Body of pancreas (tissue), 4 donors: ENCODE data around the gene PPP1R9B. TPM values are rescaled to one million over a fixed set of nuclear protein-coding genes. Genes with fewer than 3 reads are reported as not detected.

Experiments
- ATAC-seq: fragments of 150-250 bp; one replicate; pipeline ENCODE4 v1.9.1; 2016
- DNase-seq, 4 donors: peaks; one replicate each; pipeline ENCODE4 v3.0.0-alpha.2; 2019
- H3K27ac ChIP-seq, 4 donors: fragments of 200-600 bp; sonication (generic); 1 replicate in 3 of 4; 2 replicates in 1 of 4; pipeline versions ENCODE4 v1.5.1 to v1.6.1; 2016 to 2019; ENCODE audit warnings: mild to moderate bottlenecking in 1 of 4, mixed read lengths in 1 of 4, moderate library complexity in 1 of 4
- H3K27me3 ChIP-seq, 2 donors: fragments of 200-600 bp; sonication (generic); one replicate each; pipeline ENCODE4 v1.6.0; 2016; ENCODE audit warnings: mild to moderate bottlenecking in 1 of 2
- H3K36me3 ChIP-seq, 2 donors: fragments of 200-600 bp; sonication (generic); replicated peaks in 1 of 2; 2 replicates each; pipeline ENCODE4 v1.5.1; 2016; ENCODE audit warnings: low read depth in 2 of 2; ENCODE audit not compliant: insufficient read depth in 1 of 2
- H3K4me1 ChIP-seq: fragments of 200-600 bp; sonication (generic); one replicate; pipeline ENCODE4 v1.6.0; 2016
- H3K4me3 ChIP-seq, 2 donors: fragments of 200-600 bp; sonication (generic); 1 replicate in 1 of 2; 2 replicates in 1 of 2; pipeline ENCODE4 v1.5.1; 2016 to 2019
- H3K9me3 ChIP-seq, 3 donors: fragments of 200-600 bp; sonication (generic); 1 replicate in 2 of 3; 2 replicates in 1 of 3; pipeline ENCODE4 v1.5.1; 2016
- CTCF ChIP-seq, 7 experiments: fragments of 450-650 bp in 4 of 7; fragments of 200-600 bp in 3 of 7; sonication (generic) in 3 of 7; IDR thresholded peaks; one replicate each; pipeline ENCODE4 v1.5.1; 2016 to 2019; ENCODE audit warnings: antibody characterized with exemption in 7 of 7
- POLR2A ChIP-seq, 3 donors: fragments of 450-650 bp; IDR thresholded peaks; one replicate each; pipeline ENCODE4 v1.6.1; 2016; ENCODE audit warnings: antibody characterized with exemption in 3 of 3, mild to moderate bottlenecking in 2 of 3
- WGBS, 2 donors: methylation state at CpG; one replicate each; pipeline ENCODE4 v1.1.5; 2017; 5-methylcytosine and 5-hydroxymethylcytosine counted together
- intact Hi-C: fragments of 100-400 bp; cut with DNase I; formaldehyde crosslinking; loops from one replicate; pipeline ENCODE4 v1.15.1; 2023
- total RNA-seq, 2 donors: library from RNA; depleted of rRNA; stranded (reverse); fragments of >200 nt; gene quantifications; one replicate each; pipeline ENCODE4 v1.1.0, GENCODE V29; 2016

The PPP1R9B gene
- total RNA-seq, 2 donors from 2014 or later, result 20.0 to 31.0 TPM

GRCh38 chr17:50110591-50111349 lies 39.7 kb downstream of the PPP1R9B start:
- peak; percentile 61 to 93 (median 84) for DNase-seq
- Histone ChIP-seq H3K36me3 (peaks cover 0 to 15% of the 10 kb centered on the region in 2 donors), H3K27ac (peak overlapping the region; percentile 59 to 87 (median 71)), H3K4me3 (no peak overlapping the region), H3K27me3 (no peaks in the 10 kb centered on the region), H3K4me1 (peaks cover 24% of the 10 kb centered on the region), H3K9me3 (no peaks in the 10 kb centered on the region)
- ATAC-seq, result peak; percentile 49
- intact Hi-C loops, result no loop called here
- WGBS, 2 donors, result 57 to 70% methylated on average over 2 to 16 of the region's 19 CpGs
- TF ChIP-seq CTCF (IDR thresholded peaks at IDR 0.05), result no peak
- peak in 1 of 3 donors; percentile 47 for TF ChIP-seq POLR2A (IDR thresholded peaks at IDR 0.05)

GRCh38 chr17:50109785-50110184 lies 40.7 kb downstream of the PPP1R9B start:
- 79 to 100% methylated on average over 8 to 14 of the region's 19 CpGs for WGBS, 2 donors
- Histone ChIP-seq H3K27me3 (no peaks in the 10 kb centered on the region), H3K27ac (peak overlapping the region in 1 of 4 donors; percentile 87), H3K9me3 (no peaks in the 10 kb centered on the region), H3K4me1 (peaks cover 24% of the 10 kb centered on the region), H3K36me3 (peaks cover 0 to 15% of the 10 kb centered on the region in 2 donors), H3K4me3 (no peak overlapping the region)
- TF ChIP-seq CTCF (IDR thresholded peaks at IDR 0.05) (no peak), POLR2A (IDR thresholded peaks at IDR 0.05) (no peak)
- DNase-seq (peak in 1 of 4 donors; percentile 43), ATAC-seq (no peak)
- intact Hi-C loops, result no loop called here

- ATAC-seq (no peak), DNase-seq (peak in 1 of 4 donors; percentile 26)
- H3K4me3 ChIP-seq, result no peak overlapping the region
- intact Hi-C loops, result no loop called here
- peak overlapping the region in 1 of 4 donors; percentile 87 for H3K27ac ChIP-seq
- H3K9me3 ChIP-seq, result no peaks in the 10 kb centered on the region
- H3K27me3 ChIP-seq, result no peaks in the 10 kb centered on the region
- WGBS, 2 donors, result 68 to 71% methylated on average over 7 of the region's 7 CpGs
- TF ChIP-seq POLR2A (IDR thresholded peaks at IDR 0.05) (no peak), CTCF (IDR thresholded peaks at IDR 0.05) (no peak)
- peaks cover 0 to 15% of the 10 kb centered on the region in 2 donors for H3K36me3 ChIP-seq
- H3K4me1 ChIP-seq, result peaks cover 24% of the 10 kb centered on the region
Measured at GRCh38 chr17:50109207-50109606, 41.3 kb downstream of the PPP1R9B start.

GRCh38 chr17:50108556-50108955 lies 41.9 kb downstream of the PPP1R9B start:
- H3K9me3 ChIP-seq, result no peaks in the 10 kb centered on the region
- WGBS, 2 donors, result 89 to 91% methylated on average over 8 to 9 of the region's 9 CpGs
- H3K4me3 ChIP-seq, result no peak overlapping the region
- TF ChIP-seq CTCF (IDR thresholded peaks at IDR 0.05) (no peak), POLR2A (IDR thresholded peaks at IDR 0.05) (no peak)
- peaks cover 24% of the 10 kb centered on the region for H3K4me1 ChIP-seq
- ATAC-seq, result no peak
- H3K27ac ChIP-seq, result no peak overlapping the region
- peaks cover 0 to 15% of the 10 kb centered on the region in 2 donors for H3K36me3 ChIP-seq
- intact Hi-C loops, result no loop called here
- no peak for DNase-seq
- no peaks in the 10 kb centered on the region for H3K27me3 ChIP-seq
